ENCODE data around the gene CHAF1B.

DNA sequence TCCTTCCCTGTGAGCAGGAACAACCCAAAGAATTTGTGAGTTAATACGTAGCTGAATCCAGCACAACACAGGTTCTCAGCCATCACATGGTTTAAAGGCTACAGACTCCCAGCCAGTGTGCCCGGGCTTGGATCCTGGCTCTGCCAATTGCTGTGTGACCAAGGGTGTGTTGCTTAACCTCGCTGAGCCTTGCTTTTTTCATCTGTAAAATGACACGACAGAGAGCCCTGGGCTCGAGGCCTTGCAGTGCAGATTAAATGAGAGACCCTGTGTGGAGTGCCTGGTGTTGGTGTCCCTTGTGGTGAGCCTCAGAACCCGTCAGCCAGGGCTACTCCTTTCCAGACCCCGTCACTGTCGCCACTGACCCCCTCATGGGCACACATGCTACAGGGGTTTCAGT lies 39.4 kb downstream of the CHAF1B start:
- TF ChIP-seq, protein P1, sequence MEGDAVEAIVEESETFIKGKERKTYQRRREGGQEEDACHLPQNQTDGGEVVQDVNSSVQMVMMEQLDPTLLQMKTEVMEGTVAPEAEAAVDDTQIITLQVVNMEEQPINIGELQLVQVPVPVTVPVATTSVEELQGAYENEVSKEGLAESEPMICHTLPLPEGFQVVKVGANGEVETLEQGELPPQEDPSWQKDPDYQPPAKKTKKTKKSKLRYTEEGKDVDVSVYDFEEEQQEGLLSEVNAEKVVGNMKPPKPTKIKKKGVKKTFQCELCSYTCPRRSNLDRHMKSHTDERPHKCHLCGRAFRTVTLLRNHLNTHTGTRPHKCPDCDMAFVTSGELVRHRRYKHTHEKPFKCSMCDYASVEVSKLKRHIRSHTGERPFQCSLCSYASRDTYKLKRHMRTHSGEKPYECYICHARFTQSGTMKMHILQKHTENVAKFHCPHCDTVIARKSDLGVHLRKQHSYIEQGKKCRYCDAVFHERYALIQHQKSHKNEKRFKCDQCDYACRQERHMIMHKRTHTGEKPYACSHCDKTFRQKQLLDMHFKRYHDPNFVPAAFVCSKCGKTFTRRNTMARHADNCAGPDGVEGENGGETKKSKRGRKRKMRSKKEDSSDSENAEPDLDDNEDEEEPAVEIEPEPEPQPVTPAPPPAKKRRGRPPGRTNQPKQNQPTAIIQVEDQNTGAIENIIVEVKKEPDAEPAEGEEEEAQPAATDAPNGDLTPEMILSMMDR (IDR thresholded peaks at IDR 0.05), result no peak
- TF ChIP-seq EP300 (IDR thresholded peaks at IDR 0.05) (no peak), POLR2A (IDR thresholded peaks at IDR 0.05) (no peak)
